RWPE2 (cell line): ENCODE data around the gene TSPAN19.
"Not testable (repeated sequence)": the region's sequence is repeated elsewhere in the genome, so short reads cannot be mapped to it uniquely, and the experiment has no call there.

Experiments
- ATAC-seq: fragments of 200-7000 bp; cut with Tn5 transposase; 3 replicates; pipeline ENCODE4 v1.9.1; 2021; ENCODE audit warnings: low read depth
- DNase-seq: peaks from one replicate; pipeline ENCODE4 v3.0.0-alpha.2; 2020; ENCODE audit warnings: low spot score
- H3K27ac ChIP-seq: fragments of 450-650 bp; 2 replicates; pipeline ENCODE4 v1.5.1; 2017; ENCODE audit warnings: mild to moderate bottlenecking; ENCODE audit not compliant: poor library complexity, severe bottlenecking
- H3K27me3 ChIP-seq: fragments of 250-450 bp; sonication (Bioruptor Pico); 2 replicates; pipeline ENCODE4 v1.5.1; 2021; ENCODE audit warnings: mild to moderate bottlenecking, moderate library complexity; ENCODE audit not compliant: insufficient read depth, poor library complexity, severe bottlenecking
- H3K36me3 ChIP-seq: fragments of 250-450 bp; sonication (Bioruptor Pico); 2 replicates; pipeline ENCODE4 v1.5.1; 2020; ENCODE audit warnings: low read depth, mild to moderate bottlenecking, moderate library complexity
- H3K4me1 ChIP-seq: fragments of 250-450 bp; sonication (Bioruptor Pico); 2 replicates; pipeline ENCODE4 v1.5.1; 2021; ENCODE audit warnings: mild to moderate bottlenecking, moderate library complexity; ENCODE audit not compliant: insufficient read depth, poor library complexity, severe bottlenecking
- H3K4me3 ChIP-seq: fragments of 250-450 bp; sonication (Bioruptor Pico); 2 replicates; pipeline ENCODE4 v1.5.1; 2021; ENCODE audit warnings: mild to moderate bottlenecking, moderate library complexity; ENCODE audit not compliant: severe bottlenecking
- H3K9me3 ChIP-seq: fragments of 250-450 bp; sonication (Bioruptor Pico); 2 replicates; pipeline ENCODE4 v1.5.1; 2021; ENCODE audit warnings: mild to moderate bottlenecking, moderate library complexity; ENCODE audit not compliant: severe bottlenecking
- CTCF ChIP-seq: fragments of 450-650 bp; IDR thresholded peaks from one replicate; pipeline ENCODE4 v1.5.1; 2017; ENCODE audit warnings: mild to moderate bottlenecking, moderate library complexity; ENCODE audit not compliant: poor library complexity, severe bottlenecking

The TSPAN19 gene

GRCh38 chr12:85017133-85017532 is 18.9 kb downstream of the TSPAN19 start:
- peak overlapping the region; percentile 42 for H3K27ac ChIP-seq
- no peaks in the 10 kb centered on the region for H3K9me3 ChIP-seq
- H3K4me3 ChIP-seq: no peak overlapping the region
- TF ChIP-seq CTCF: no peak
- ATAC-seq (no peak), DNase-seq (no peak)
- no peaks in the 10 kb centered on the region for H3K27me3 ChIP-seq
- peaks cover 21% of the 10 kb centered on the region for H3K4me1 ChIP-seq
- no peaks in the 10 kb centered on the region for H3K36me3 ChIP-seq

DNA sequence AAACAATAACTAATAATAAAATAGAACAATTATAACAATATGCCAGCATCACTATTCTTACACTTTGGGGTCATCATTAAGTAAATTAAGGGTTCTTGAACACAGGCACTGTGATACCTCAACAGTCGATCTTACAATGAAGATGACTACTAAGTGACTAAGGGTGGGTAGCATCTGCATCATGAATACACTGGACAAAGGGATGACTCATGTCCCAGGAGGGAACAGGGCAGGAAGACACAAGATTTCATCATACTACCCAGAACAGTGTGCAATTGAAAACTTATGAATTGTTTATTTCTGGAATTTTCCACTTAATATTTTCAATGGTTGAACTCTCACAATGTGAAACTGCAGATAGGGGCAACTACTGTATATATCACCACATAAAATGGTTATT is 19.7 kb downstream of the TSPAN19 start:
- peak; percentile 63 for DNase-seq
- peak overlapping the region; percentile 42 for H3K27ac ChIP-seq
- H3K4me1 ChIP-seq: peaks cover 21% of the 10 kb centered on the region
- no peaks in the 10 kb centered on the region for H3K9me3 ChIP-seq
- ATAC-seq: peak; percentile 100
- H3K27me3 ChIP-seq: no peaks in the 10 kb centered on the region
- no peak overlapping the region for H3K4me3 ChIP-seq
- no peak for TF ChIP-seq CTCF
- H3K36me3 ChIP-seq: no peaks in the 10 kb centered on the region

DNA sequence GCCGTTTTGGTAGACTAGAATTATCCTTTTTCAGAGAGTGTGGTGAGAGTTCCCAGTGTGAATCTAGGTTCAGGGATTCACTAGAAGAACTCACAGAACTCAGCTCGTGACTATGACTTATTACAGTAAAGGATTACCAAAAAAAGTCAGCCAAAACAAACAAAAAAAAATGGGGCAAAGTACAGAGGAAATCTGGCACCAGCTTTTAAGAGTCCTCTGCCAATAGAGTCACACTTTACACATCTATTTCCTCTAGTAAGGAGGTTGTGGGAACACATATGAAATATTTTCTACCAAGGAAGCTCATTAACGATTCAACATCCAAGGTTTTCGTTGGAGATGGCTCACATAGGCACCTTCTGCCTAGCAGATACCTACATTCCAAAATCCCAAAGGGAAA is 28.2 kb downstream of the TSPAN19 start:
- H3K27me3 ChIP-seq: no peaks in the 10 kb centered on the region
- DNase-seq (no peak), ATAC-seq (no peak)
- H3K36me3 ChIP-seq: no peaks in the 10 kb centered on the region
- TF ChIP-seq CTCF: no peak
- H3K9me3 ChIP-seq: no peaks in the 10 kb centered on the region
- H3K4me3 ChIP-seq: no peak overlapping the region
- H3K27ac ChIP-seq: no peak overlapping the region
- H3K4me1 ChIP-seq: peaks cover 6% of the 10 kb centered on the region

DNA sequence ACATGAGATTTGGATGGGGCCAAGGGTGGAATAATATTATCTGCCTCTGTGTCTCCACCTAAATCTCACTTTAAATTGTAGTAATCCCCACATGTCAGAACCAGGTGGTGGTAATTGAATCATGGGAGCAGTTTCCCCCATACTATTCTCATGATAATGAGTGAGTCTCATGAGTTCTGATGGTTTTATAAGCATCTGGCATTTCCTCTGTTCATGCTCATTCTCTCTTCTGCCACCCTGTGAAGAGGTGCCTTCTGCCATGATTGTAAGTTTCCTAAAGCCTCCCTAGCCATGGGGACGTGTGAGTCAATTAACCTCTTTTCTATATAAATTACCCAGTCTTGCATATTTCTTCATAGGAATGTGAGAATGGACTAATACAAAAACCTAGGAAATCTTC is 29.9 kb downstream of the TSPAN19 start:
- TF ChIP-seq CTCF: no peak
- DNase-seq (no peak), ATAC-seq (no peak)
- no peak overlapping the region for H3K4me3 ChIP-seq
- no peaks in the 10 kb centered on the region for H3K9me3 ChIP-seq
- H3K4me1 ChIP-seq: peaks cover 6% of the 10 kb centered on the region
- H3K27ac ChIP-seq: no peak overlapping the region
- H3K36me3 ChIP-seq: no peaks in the 10 kb centered on the region
- H3K27me3 ChIP-seq: no peaks in the 10 kb centered on the region

DNA sequence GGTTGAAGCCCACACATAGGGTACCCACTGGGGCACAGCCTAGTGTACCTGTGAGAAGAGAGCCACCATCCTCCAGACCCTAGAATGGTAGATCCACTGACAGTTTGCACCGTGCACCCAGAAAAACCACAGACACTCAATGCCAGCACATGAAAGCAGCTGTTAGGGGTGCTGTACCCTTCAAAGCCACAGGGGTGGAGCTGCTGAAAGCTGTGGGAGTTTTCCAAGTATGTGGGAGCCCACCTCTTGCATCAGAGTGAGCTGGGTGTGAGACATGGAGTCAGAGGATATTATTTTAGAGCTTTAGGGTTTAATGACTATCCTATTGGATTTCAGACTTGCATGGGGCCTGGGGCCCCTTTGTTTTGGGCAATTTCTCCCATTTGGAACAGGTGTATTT is 30.5 kb downstream of the TSPAN19 start:
- H3K36me3 ChIP-seq: no peaks in the 10 kb centered on the region
- peaks cover 6% of the 10 kb centered on the region for H3K4me1 ChIP-seq
- no peak overlapping the region for H3K27ac ChIP-seq
- TF ChIP-seq CTCF: no peak
- H3K4me3 ChIP-seq: no peak overlapping the region
- H3K9me3 ChIP-seq: no peaks in the 10 kb centered on the region
- DNase-seq (no peak), ATAC-seq (no peak)
- H3K27me3 ChIP-seq: no peaks in the 10 kb centered on the region

DNA sequence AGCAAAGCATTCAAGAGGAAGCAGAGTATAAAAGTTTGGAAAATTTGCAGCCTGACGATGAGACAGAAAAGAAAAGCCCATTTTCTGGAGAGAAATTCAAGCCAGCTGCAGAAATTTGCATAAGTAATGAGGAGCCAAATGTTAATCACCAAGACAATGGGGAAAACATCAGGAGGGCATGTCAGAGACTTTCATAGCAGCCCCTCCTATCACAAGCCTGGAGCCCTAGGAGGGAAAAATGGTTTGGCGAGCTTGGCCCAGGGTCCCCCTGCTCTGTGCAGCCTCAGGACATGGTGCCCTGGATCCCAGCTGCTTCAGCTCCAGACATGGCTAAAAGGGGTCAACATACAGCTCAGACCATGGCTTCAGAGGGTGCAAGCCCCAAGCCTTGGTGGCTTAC is 31.0 kb downstream of the TSPAN19 start:
- H3K27ac ChIP-seq, H3K27me3 ChIP-seq, H3K4me1 ChIP-seq, ATAC-seq, H3K9me3 ChIP-seq, DNase-seq, H3K36me3 ChIP-seq, H3K4me3 ChIP-seq: not testable (repeated sequence)
